HCT116 (cell line): ENCODE data around the gene PSME1. TPM values are rescaled to one million over a fixed set of nuclear protein-coding genes. Genes with fewer than 3 reads are reported as not detected.

Experiments used
- ATAC-seq: fragments of 200-7000 bp; cut with Tn5 transposase; 2 replicates; pipeline ENCODE4 v1.9.1; 2020; ENCODE audit warnings: mild to moderate bottlenecking, moderate library complexity
- Bru-seq: library from RNA; stranded (reverse); fragments of 400-500 nt; gene quantifications from one replicate; lab custom pipeline; 2021; lab: Mats Ljungman, UMichigan
- BruChase-seq, 2 experiments: library from RNA; stranded (reverse); fragments of 400-500 nt; gene quantifications; one replicate each; lab custom pipeline; 2021; lab: Mats Ljungman, UMichigan
- BruUV-seq: library from RNA; stranded (reverse); fragments of 400-500 nt; replicated peaks from 2 replicates; lab custom pipeline; 2021; lab: Mats Ljungman, UMichigan
- CTCF ChIA-PET: fragments of 300-600 bp; sonication (Branson Sonifier 250); formaldehyde crosslinking; loops from one replicate; lab custom pipeline; 2021; ENCODE audit warnings: antibody characterized with exemption; lab: Charles Lee
- POLR2A ChIA-PET: fragments of 300-600, 350-600 bp; sonication (Branson Sonifier 250); formaldehyde crosslinking; loops from one replicate; lab custom pipeline; 2021; ENCODE audit warnings: antibody characterized with exemption; lab: Charles Lee
- RAD21 ChIA-PET, 2 experiments: fragments of 300-600 bp; sonication (Branson Sonifier 250); formaldehyde crosslinking; loops; one replicate each; lab custom pipeline; 2023; ENCODE audit warnings: low total read pairs in 2 of 2; ENCODE audit not compliant: uncharacterized antibody in 2 of 2, unreplicated experiment in 2 of 2, low non-redundant PET in 1 of 2; lab: Charles Lee
- DNase-seq: peaks from one replicate; pipeline ENCODE4 v3.0.0-alpha.2; 2010; ENCODE audit warnings: low read depth, low spot score
- H2AFZ ChIP-seq: fragments of 200-600 bp; shearing (Covaris generic), sonication (generic); 2 replicates; pipeline ENCODE4 v1.6.1; 2017; ENCODE audit warnings: low read depth, mixed run types, mixed read lengths, antibody characterized with exemption, low read length; ENCODE audit not compliant: poor library complexity, severe bottlenecking
- H3K27ac ChIP-seq: 2 replicates; pipeline ENCODE4 v1.5.1; 2012; ENCODE audit warnings: low read depth, low read length
- H3K27me3 ChIP-seq: fragments of 200-600 bp; sonication (generic); 2 replicates; pipeline ENCODE4 v1.6.1; 2016; ENCODE audit warnings: mixed run types, low read length, mixed read lengths; ENCODE audit not compliant: insufficient read depth
- H3K36me3 ChIP-seq, 2 experiments: fragments of 200-500 bp in 1 of 2; fragments of 200-600 bp in 1 of 2; sonication (Bioruptor generic) in 1 of 2; sonication (generic) in 1 of 2; 2 replicates each; pipeline versions ENCODE4 v1.5.1 to v1.6.1; 2014 to 2016; ENCODE audit warnings: low read length in 2 of 2, inconsistent platforms in 1 of 2, mixed read lengths in 1 of 2, mixed run types in 1 of 2; ENCODE audit not compliant: insufficient read depth in 2 of 2, control insufficient read depth in 1 of 2
- H3K4me1 ChIP-seq, 2 experiments: fragments of 200-600 bp in 1 of 2; sonication (generic) in 1 of 2; 2 replicates each; pipeline versions ENCODE4 v1.5.1 to v1.6.1; 2012 to 2017; ENCODE audit warnings: low read length in 2 of 2, inconsistent platforms in 1 of 2, mild to moderate bottlenecking in 1 of 2, mixed read lengths in 1 of 2, mixed run types in 1 of 2, moderate library complexity in 1 of 2; ENCODE audit not compliant: insufficient read depth in 2 of 2, control insufficient read depth in 1 of 2
- H3K4me2 ChIP-seq: fragments of 200-600 bp; sonication (generic); 2 replicates; pipeline ENCODE4 v1.6.1; 2017; ENCODE audit warnings: mixed run types, low read length, mixed read lengths
- H3K4me3 ChIP-seq, 2 experiments: fragments of 200-600 bp in 1 of 2; sonication (generic) in 1 of 2; replicated peaks in 1 of 2; 2 replicates each; pipeline ENCODE4 v1.5.1; 2011 to 2016; ENCODE audit warnings: low read length in 2 of 2, control low read depth in 1 of 2, low read depth in 1 of 2, mild to moderate bottlenecking in 1 of 2, mixed read lengths in 1 of 2, mixed run types in 1 of 2
- H3K79me2 ChIP-seq: fragments of 200-600 bp; sonication (generic); 2 replicates; pipeline ENCODE4 v1.6.1; 2017; ENCODE audit warnings: mild to moderate bottlenecking, mixed run types, low read length, moderate library complexity, mixed read lengths; ENCODE audit not compliant: insufficient read depth
- H3K9ac ChIP-seq: fragments of 200-600 bp; sonication (generic); 2 replicates; pipeline ENCODE4 v1.6.1; 2016; ENCODE audit warnings: low read length, mixed read lengths
- H3K9me2 ChIP-seq: fragments of 200-600 bp; sonication (generic), shearing (Covaris generic); 2 replicates; pipeline ENCODE4 v1.6.1; 2017; ENCODE audit warnings: mixed run types, mild to moderate bottlenecking, moderate library complexity; ENCODE audit not compliant: insufficient read depth
- H3K9me3 ChIP-seq, 2 experiments: fragments of 200-500 bp in 1 of 2; fragments of 200-600 bp in 1 of 2; sonication (Bioruptor generic) in 1 of 2; sonication (generic) in 1 of 2; 2 replicates each; pipeline ENCODE4 v1.6.1; 2014 to 2017; ENCODE audit warnings: low read length in 2 of 2, mixed read lengths in 2 of 2, inconsistent platforms in 1 of 2, low read depth in 1 of 2, mild to moderate bottlenecking in 1 of 2, mixed run types in 1 of 2, moderate library complexity in 1 of 2; ENCODE audit not compliant: control insufficient read depth in 1 of 2, insufficient read depth in 1 of 2
- H4K20me1 ChIP-seq: fragments of 200-600 bp; sonication (generic), shearing (Covaris generic); 2 replicates; pipeline ENCODE4 v1.6.1; 2017; ENCODE audit warnings: mixed run types, mild to moderate bottlenecking, moderate library complexity; ENCODE audit not compliant: insufficient read depth
- CBX3 ChIP-seq: IDR thresholded peaks from 2 replicates; pipeline ENCODE4 v1.6.1; 2012; ENCODE audit warnings: low read depth
- POLR2A ChIP-seq: IDR thresholded peaks from 2 replicates; pipeline ENCODE4 v1.7.0; 2011; ENCODE audit warnings: borderline replicate concordance; ENCODE audit not compliant: insufficient read depth, insufficient read length; ENCODE audit errors: extremely low read depth
- POLR2AphosphoS5 ChIP-seq: IDR thresholded peaks from 2 replicates; pipeline ENCODE4 v1.6.1; 2011; ENCODE audit warnings: mild to moderate bottlenecking, low read depth, low read length, moderate library complexity
- REST ChIP-seq: IDR thresholded peaks from 2 replicates; pipeline ENCODE4 v1.6.1; 2012; ENCODE audit warnings: low read depth
- ZFX ChIP-seq: fragments of 450-650 bp; IDR thresholded peaks from 2 replicates; pipeline ENCODE4 v1.6.1; 2017
- intact Hi-C: fragments of 100-400 bp; cut with micrococcal nuclease; formaldehyde crosslinking; loops from 2 replicates; pipeline ENCODE4 v1.10.0; 2022
- long read RNA-seq: library from polyadenylated mRNA; unstranded; transcript quantifications from one replicate; pipeline ENCODE4 v2.0.0, GENCODE V29; 2021; ENCODE audit not compliant: unreplicated experiment
- polyA plus RNA-seq: library from polyadenylated mRNA; unstranded; fragments of >200 nt; gene quantifications from 2 replicates; pipeline ENCODE4 v1.2.1, GENCODE V29; 2012; ENCODE audit warnings: missing spikeins
- total RNA-seq: library from RNA; stranded (reverse); gene quantifications from one replicate; pipeline ENCODE4 v1.2.1, GENCODE V29; 2021; ENCODE audit not compliant: unreplicated experiment

The PSME1 gene
- total RNA-seq, result 174 TPM
- 121 and 140 TPM in 2 replicates for polyA plus RNA-seq
- Bru-seq, nascent RNA, result percentile 72 among the genes with signal in this experiment
- BruChase-seq, experiment 1, labeled RNA remaining after a 6-hour chase, result percentile 88 among the genes with signal in this experiment
- percentile 83 among the genes with signal in this experiment for BruChase-seq, experiment 2, labeled RNA remaining after a 2-hour chase
- long read RNA-seq, transcript PSME1-201 (11 exons, 1,006 nt), result major isoform, 108 of 260 reads
- long read RNA-seq, partial matches to known transcripts, result 131 of 260 reads
- long read RNA-seq, other reads (novel, unspliced or antisense), result 19 of 260 reads

GRCh38 chr14:24135834-24136683 lies at the start of gene PSME1:
Gene PSME1 (plus strand): TSS chr14:24136194. CDS start chr14:24136263, 69 bp downstream.
- peak; percentile 92 for ATAC-seq
- peak within 1 kb of the TSS; percentile 96 for H3K27ac ChIP-seq
- H3K4me3 ChIP-seq, result peak within 1 kb of the TSS; percentile 71 to 94
- no peak within 1 kb of the TSS for H2AFZ ChIP-seq
- TF ChIP-seq ZFX, result peak; percentile 15; the same call in 1 of the 2 replicates
- no peak for TF ChIP-seq CBX3
- TF ChIP-seq REST, result no peak
- TF ChIP-seq POLR2A, result peak; percentile 70
- TF ChIP-seq POLR2AphosphoS5, result peak; percentile 83
- H3K4me2 ChIP-seq, result peak within 1 kb of the TSS; percentile 85
- intact Hi-C loops, result no loop called here
- no peaks in the 10 kb centered on the region for H3K9me3 ChIP-seq
- no peaks in the 10 kb centered on the region for H3K27me3 ChIP-seq
- no peaks in the 10 kb centered on the region for H3K9me2 ChIP-seq
- H4K20me1 ChIP-seq, result no peaks in the 10 kb centered on the region
- ChIA-PET RAD21 (interaction anchor here in 1 of 2 experiments (1.2 to 1.5 kb wide), 2 partner anchors 11 to 22 kb away, joined by 4 to 5 read pairs; partner anchors contain the start of genes DCAF11 and NRL), POLR2A (interaction anchor here (0.8 to 3.5 kb wide), 9 partner anchors 9 to 106 kb away, joined by 3 to 32 read pairs (median 4); partner anchors contain the start of genes CHMP4A, DCAF11, IPO4 and NRL), CTCF (interaction anchor here (0.9 to 1.4 kb wide), 6 partner anchors 11 to 78 kb away, joined by 3 to 7 read pairs (median 4); partner anchors contain the start of genes DCAF11 and IRF9)
- peak within 1 kb of the TSS; percentile 89 for H3K9ac ChIP-seq
- peaks cover 16 to 21% of the 10 kb centered on the region in 2 experiments for H3K36me3 ChIP-seq
- peaks cover 39% of the 10 kb centered on the region for H3K79me2 ChIP-seq
- peak; percentile 71 for DNase-seq
- BruUV-seq, result no TSS peak
- peaks cover 20 to 38% of the 10 kb centered on the region in 2 experiments for H3K4me1 ChIP-seq
